Activated naive CD4-positive, alpha-beta T cell treated with Interleukin-2 at 50 U/mL for 16 hours (primary cell): Measurements from ENCODE around the gene C11orf24.
"Not testable (repeated sequence)": the region's sequence is repeated elsewhere in the genome, so short reads cannot be mapped to it uniquely, and the experiment has no call there.

Source experiments
- DNase-seq: peaks from one replicate; pipeline ENCODE4 v3.0.0-alpha.2; 2020

The C11orf24 gene

GRCh38 chr11:68271781-68272608, at the start of gene C11orf24:
TSS of gene C11orf24 (minus strand) at chr11:68271973. CDS start at chr11:68263767, 8,206 bp downstream.
- DNase-seq, result peak; percentile 93

DNA sequence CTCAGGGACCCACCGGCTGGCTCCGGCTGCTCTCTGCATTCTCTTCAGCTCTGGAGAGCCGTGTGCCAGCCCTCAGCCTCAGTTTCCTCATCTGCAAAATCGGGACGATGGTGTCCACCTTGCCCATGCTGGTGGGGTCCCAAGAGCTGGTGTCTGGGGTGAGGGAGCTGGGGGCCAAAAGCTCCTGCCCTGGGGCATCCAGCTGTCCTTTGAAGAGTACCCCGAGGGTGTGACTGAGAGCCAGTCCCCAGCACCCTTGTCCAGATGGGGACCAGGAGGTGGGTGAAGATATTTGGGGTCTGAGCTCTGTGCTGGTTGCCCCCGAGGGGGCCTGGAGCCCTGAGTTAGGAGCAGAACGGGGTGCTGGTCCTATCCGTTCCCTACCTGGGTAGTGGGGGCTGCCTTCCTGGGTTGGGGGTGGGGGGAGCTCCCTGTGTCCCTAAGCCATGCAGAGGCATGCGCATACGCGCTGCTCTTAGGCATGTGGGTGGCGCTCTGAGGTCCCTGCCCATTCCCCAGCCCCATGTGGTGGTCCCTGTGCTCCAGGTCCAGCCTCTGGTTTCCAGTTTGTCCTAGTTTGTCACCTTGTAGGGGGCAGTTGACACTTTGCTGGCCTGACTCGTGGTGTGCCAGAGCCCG, 45.5 kb upstream of the C11orf24 start:
- no peak for DNase-seq

- DNase-seq, result no peak
Observed at GRCh38 chr11:68315171-68315920, 43.6 kb upstream of the C11orf24 start.

- DNase-seq, result no peak
Observed at GRCh38 chr11:68314203-68315170, 42.7 kb upstream of the C11orf24 start.

DNA sequence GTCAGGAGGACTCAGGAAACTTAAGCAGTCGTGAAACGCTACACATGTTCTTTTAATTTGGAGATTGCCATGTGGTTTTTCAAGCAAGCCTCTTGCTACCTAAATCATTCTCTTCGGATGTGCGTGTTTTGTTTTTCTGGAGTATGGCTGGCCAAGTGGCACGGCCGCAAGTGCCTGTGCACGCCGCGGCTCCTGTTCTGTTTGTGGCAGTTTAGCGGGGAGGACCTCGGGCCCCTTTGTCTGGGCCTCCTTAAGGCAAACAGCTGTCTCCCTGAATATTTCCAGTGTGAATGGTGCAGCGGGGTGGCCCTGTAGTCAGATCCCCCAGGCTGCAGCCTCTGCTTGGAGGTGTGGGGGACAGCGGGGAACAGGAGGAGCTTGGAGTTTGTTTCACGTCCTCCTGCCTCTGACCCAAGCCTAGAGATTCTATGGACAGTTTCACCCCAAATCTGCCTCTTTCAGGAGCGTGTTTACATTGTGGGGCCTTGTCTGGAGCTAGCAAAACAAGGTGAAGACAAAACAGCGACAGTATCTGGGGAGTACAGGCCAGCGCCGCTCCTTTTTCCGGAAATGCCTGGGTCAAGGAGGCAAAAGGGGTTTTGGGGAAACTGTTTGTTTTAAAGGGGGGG, 41.9 kb upstream of the C11orf24 start:
- no peak for DNase-seq

DNA sequence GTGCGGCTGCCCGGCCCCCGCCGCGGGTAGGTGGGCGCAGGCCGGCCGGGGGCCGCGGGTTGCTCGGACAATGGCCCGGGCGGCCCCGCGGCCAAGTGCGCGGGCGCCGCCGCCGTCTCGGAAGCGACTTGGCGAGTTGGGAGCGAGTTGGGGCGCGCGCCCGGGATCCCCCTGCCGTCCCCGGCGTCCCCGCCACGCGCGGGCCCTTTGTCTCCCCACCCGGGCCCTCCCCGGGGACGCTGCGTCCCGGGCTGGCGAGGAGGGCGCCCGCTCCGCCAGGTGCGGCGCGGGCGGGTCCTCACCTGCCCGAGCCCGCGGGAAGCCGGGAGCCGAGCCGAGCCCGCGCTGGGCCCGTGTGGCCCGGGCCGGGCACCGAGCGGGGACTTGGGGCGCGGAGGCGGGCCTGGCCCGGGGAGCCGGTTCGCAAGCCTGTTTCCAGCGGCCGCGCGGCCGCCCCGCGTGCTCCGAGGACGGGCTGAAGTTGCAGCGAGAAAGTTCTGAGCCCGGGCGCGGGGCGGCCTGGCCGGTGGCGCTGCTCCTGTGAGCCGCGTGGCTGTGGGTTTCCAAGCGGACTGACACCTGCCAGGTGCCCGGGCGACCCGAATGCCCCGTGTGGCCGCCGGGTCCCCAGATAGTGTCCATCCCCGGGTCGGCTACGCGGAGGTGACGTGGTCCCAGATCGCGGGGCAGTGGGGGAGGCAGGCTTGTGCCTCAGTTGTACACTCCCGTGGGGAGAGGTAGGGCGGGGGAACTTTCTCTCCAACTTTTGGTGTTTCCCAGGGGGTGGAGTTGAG, 41.2 kb upstream of the C11orf24 start:
- peak; percentile 17 for DNase-seq

- no peak for DNase-seq
Observed at GRCh38 chr11:68312117-68312779, 40.5 kb upstream of the C11orf24 start, which contains the start of gene LRP5. TSS of gene LRP5 (plus strand) at chr11:68312591. CDS start at chr11:68312715, 124 bp downstream.

DNA sequence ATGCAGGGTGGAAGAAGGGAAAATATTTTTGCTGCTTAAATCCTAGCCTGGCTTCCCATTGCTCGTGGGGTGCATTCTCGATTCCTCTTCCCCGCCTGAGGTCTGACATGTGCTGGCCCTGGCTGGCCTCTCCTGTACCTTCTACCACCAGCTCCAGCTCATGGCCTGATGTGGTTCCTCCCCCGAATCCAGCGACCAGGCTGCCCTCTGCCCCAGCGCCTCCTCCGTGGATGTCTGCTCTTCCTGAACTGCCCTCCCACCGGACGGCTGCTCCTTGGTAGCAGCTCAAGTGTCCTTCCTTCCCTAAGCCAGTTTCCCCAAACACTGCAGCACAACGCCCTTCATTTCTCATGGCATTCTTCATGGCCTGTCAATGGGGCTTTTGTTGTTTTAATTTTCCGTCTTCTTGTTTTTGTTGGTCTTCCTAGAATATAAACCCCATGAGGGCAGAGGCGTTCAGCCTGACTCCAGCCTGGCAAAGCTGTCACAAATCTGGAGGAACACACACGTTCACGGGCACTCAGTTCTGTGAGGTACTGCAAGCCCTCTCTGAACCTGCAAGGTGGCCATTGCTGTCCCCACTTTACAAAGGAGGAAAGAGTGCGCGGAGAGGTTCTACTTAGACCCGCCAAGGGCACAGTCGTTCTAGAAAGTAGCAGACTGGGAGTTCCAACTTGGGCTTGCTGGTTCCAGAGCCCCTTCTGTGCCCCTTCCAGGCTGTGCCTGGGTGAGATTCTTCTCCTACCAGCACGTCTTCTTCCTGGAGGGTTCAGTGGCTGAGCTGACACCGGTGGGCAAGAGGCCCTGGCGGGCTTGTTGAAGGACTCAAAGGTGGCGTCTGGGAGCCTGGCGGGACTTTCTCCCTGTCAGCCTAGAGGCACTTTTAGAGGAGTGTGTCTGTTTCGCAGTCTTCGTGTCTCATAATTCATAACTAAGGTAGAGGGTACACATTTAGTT, 39.7 kb upstream of the C11orf24 start:
- no peak for DNase-seq

GRCh38 chr11:68309621-68310185, 37.9 kb upstream of the C11orf24 start:
- no peak for DNase-seq

DNA sequence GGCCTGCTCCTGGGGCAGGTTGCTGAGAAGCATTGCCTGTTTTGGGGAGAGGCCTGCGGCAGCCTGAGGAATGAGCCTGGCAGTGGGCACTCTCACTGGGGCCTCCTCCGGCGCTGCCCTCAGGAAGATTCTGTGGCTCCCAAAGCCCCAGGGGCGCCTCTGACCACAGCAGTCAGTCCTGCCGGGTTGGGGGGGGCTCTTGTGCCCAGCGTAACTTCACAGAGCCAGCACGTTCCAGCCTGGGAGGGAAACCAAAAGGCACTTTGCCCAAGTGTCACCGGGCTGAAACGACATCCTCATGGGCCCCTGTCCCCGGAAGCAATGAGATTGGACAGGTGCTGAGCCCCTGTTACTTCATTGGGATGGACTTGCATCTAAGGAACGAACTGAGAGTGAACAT, 36.3 kb upstream of the C11orf24 start:
- DNase-seq, result no peak

DNA sequence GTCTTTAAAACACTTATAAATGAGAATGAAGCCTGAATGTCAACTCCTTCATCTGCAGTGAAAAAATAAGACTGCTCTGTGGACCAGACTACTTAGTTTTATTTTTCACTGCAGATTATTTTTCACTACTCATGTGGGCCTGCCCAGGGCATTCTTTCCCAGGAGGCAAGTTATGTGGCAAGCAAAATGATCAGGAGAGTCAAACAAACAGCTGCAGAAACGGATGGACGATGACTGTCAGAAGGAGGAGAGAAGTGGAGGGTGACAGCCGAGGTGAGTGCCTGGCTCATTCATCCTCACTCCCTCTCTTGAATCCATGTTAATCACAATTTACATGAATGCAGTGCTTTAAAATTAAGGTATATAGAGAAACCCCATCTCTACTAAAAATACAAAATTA, 34.9 kb upstream of the C11orf24 start:
- DNase-seq, result no peak

GRCh38 chr11:68303982-68304780, 32.4 kb upstream of the C11orf24 start:
- no peak for DNase-seq

DNA sequence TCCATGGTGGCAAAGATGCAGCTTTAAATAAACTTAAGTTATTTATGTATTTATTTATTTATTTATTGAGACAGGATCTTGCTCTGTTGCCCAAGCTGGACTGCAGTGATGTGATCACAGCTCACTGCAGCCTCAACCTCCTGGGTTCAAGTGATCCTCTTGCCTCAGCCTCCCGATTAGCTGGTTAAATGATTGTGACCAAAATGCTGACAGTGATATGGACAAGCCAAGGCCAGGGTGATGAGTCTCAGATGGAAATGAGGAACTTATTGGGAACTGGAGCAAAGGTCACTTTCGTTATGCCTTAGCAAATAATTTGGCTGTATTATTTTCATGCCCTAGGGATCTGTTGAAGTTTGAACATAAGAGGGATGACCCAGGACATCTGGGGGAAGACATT, 31.3 kb upstream of the C11orf24 start:
- no peak for DNase-seq

DNA sequence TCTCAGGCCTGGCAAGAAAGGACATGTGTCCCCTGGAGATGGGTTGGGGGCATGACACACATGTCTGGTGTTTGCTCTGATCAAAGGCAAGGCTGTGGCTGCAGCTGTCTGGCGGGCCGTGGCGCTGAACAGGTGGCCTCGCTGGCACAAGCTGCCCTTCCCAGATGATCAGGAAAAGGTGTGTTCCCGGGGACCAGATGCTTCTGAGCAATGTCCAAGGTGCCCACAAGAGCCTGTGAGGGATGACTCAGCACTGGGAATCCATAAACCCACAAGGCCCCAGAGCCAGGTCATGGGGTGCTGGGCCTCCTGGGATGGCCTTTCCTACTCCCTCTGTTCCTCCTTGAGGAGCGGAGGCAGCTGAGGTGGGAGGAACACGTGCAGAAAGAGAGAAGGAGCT, 30.9 kb upstream of the C11orf24 start:
- no peak for DNase-seq

DNA sequence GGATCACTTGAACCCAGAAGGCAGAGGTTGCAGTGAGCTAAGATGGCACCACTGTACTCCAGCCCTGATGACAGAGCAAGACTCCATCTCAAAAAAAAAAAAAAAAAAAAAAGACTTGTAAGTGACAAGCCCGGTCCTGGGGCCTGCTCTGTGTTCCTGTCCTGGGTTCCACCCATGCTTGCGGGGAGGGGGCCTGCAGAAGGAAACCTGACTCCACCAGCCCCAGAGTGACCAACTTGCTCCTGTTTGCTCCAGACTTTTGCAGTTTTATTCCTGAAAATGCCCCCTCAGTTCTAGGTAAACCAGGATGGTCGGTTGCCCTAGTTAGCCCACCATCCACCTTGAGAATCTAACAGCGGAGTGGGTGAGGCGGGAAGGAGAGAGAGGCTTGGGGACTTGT, 30.5 kb upstream of the C11orf24 start:
- DNase-seq, result no peak

- no peak for DNase-seq
Observed at GRCh38 chr11:68300076-68300830, 28.5 kb upstream of the C11orf24 start.

- not testable (repeated sequence) for DNase-seq
Observed at GRCh38 chr11:68299517-68299879, 27.7 kb upstream of the C11orf24 start.
